Brain microvascular endothelial cell (primary cell): ENCODE results near the gene WDR48.

ENCODE experiments used
- DNase-seq: peaks from one replicate; pipeline ENCODE4 v3.0.0-alpha.2; 2020
- H3K27ac ChIP-seq: fragments of 250-450 bp; sonication (Bioruptor Pico); 2 replicates; pipeline ENCODE4 v1.5.1; 2020; ENCODE audit warnings: mild to moderate bottlenecking, moderate library complexity
- H3K27me3 ChIP-seq: fragments of 250-450 bp; sonication (Bioruptor Pico); replicated peaks from 2 replicates; pipeline ENCODE4 v1.5.1; 2020; ENCODE audit warnings: mild to moderate bottlenecking
- H3K36me3 ChIP-seq: fragments of 250-450 bp; sonication (Bioruptor Pico); replicated peaks from 2 replicates; pipeline ENCODE4 v1.5.1; 2020; ENCODE audit warnings: mild to moderate bottlenecking
- H3K4me3 ChIP-seq: 2 replicates; pipeline ENCODE4 v1.5.1; 2011; ENCODE audit warnings: low read depth, mild to moderate bottlenecking, control low read depth, low read length, moderate library complexity
- in situ Hi-C: cut with HindIII; loops from 2 replicates; pipeline ENCODE4 v1.10.0; 2017; ENCODE audit warnings: low sequenced_read_pairs, low pct_ligation_motif_present
- TF ChIP-seq, protein P1 (sequence below): IDR thresholded peaks from 2 replicates; pipeline ENCODE4 v1.5.1; 2011; ENCODE audit warnings: low read depth, mild to moderate bottlenecking, moderate library complexity, low read length, control low read depth, inconsistent platforms; ENCODE audit errors: missing control alignments

WDR48 gene

DNA sequence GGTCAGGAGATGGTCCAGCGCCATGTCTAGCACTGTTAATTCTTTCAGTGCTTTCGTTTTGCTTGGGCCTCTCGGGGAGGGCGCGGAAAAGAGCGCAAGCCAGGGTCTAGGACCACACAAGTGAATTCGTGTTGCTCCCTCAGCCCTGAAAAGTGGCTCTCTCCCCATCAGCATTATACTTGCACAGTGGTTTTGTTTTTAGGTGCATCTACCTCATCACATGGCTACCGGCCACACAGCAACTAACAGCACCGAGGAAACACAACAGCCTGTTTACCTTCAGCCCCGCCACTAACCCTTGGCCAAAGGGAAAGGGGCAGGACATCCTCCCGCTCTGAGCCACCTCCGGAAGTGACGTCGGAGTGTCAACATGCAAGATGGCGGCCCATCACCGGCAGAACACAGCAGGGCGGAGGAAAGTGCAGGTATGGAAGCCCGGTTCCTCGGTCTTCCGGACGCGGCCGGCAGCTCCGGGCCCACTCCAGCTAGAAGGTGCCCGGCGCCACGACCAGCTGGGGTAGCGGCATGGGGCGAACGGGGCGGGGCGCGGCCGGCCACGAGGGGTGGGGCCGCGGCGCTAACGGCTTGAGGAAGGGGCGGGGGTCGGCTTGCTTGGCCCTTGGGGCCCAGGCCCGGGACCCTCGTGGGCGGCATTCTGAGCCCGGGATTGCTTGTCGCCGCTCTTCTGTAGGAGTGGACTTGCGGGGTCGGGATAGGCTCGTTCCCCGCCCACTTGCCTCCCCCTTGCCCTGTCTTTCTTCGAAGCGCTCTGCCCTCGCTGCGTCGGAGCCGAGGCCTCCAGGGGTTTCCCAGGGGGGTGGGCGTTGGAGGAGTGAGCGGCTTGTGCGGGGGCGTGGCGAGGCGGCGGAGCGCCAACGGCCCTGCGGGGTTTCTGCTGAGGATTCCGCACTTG, at the start of gene WDR48, which contains the start of gene SCN11A:
WDR48 (plus strand) TSS at position 368 of the 913 bp plus-strand sequence; CDS start at position 378, 10 bp downstream.
SCN11A (minus strand) TSS at position 296 of the 913 bp plus-strand sequence. CDS start 101,582 bp downstream, outside the sequence.
- TF ChIP-seq, protein P1, sequence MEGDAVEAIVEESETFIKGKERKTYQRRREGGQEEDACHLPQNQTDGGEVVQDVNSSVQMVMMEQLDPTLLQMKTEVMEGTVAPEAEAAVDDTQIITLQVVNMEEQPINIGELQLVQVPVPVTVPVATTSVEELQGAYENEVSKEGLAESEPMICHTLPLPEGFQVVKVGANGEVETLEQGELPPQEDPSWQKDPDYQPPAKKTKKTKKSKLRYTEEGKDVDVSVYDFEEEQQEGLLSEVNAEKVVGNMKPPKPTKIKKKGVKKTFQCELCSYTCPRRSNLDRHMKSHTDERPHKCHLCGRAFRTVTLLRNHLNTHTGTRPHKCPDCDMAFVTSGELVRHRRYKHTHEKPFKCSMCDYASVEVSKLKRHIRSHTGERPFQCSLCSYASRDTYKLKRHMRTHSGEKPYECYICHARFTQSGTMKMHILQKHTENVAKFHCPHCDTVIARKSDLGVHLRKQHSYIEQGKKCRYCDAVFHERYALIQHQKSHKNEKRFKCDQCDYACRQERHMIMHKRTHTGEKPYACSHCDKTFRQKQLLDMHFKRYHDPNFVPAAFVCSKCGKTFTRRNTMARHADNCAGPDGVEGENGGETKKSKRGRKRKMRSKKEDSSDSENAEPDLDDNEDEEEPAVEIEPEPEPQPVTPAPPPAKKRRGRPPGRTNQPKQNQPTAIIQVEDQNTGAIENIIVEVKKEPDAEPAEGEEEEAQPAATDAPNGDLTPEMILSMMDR: no peak
- Histone ChIP-seq H3K36me3 (no peaks in the 10 kb centered on the region), H3K4me3 (peak within 1 kb of the TSS; percentile 72), H3K27ac (peak within 1 kb of the TSS; percentile 86), H3K27me3 (no peaks in the 10 kb centered on the region)
- peak; percentile 91 for DNase-seq
- in situ Hi-C loops: no loop called here

DNA sequence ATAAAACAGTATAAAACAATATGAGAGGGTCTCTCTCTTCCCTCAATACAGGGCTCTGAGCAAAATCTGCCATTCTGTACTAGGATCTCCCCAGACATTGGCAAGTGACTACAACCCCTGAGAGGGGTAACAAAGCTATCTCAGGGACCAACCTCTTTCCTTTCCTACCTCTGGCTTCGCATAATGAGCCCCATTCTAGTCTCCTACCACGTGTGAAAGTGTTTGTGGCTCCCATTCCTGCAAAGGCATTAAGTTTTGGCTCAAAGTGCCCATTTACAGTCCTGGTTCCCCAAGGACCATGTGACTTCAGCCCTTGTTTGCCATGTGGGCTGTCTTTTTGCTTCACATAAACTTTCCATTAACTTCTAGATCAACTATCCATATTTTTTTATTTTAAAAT, 46.5 kb upstream of the WDR48 start:
- Histone ChIP-seq H3K4me3 (no peak overlapping the region), H3K36me3 (no peaks in the 10 kb centered on the region), H3K27ac (no peak overlapping the region), H3K27me3 (no peaks in the 10 kb centered on the region)
- in situ Hi-C loops: loop anchor here (25.0 kb wide), 1 partner anchor 493 kb away; no protein-coding TSS in a partner anchor
- TF ChIP-seq, protein P1: no peak
- DNase-seq: no peak

DNA sequence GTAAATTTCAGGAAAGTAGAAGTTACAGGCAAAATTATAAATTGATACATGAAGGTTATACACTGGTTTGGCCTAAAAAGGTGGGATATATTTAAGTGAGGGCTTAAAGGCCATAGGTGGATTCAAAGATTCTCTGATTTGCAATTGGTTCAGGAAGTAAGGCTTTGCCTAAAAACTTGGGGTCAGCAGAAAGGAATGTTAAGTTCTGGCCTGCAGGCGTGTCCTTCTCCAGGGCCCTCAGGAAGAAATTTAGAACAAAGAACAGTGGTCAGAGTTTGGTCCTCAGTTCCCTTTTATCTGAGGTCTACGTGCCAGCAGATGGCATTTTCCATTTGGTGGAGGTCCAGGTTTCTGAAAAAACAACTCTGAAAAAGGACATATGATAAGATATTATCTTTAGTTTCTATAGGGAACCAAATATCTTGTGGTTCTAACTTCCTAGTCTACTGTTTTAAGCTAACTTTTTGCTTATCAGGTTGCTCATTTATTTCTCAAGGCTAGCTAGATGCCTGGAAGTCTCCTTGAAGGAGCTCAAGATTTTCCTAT, 40.6 kb upstream of the WDR48 start:
- in situ Hi-C loops: loop anchor here (25.0 kb wide), 1 partner anchor 499 kb away; no protein-coding TSS in a partner anchor
- H3K36me3 ChIP-seq: no peaks in the 10 kb centered on the region
- TF ChIP-seq, protein P1: no peak
- no peaks in the 10 kb centered on the region for H3K27me3 ChIP-seq
- no peak overlapping the region for H3K4me3 ChIP-seq
- H3K27ac ChIP-seq: no peak overlapping the region
- no peak for DNase-seq

DNA sequence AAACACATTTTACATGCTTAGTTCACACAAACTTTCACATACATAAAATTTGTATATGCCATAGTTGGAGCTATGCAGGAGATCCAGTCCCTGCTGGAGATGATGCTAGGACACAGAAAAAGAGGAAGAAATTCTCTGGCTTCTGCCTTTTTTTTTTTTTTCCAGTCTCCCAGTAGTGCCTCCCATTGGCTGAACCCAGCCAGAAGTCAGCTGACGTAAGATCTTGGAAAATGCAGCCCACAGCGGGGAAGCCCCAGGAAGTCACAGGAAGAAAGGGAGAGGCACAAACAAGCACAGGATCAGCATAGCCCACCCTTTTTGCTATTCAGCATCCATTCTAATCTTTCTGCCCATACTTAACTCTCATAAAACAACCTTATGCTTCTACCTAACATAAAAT, 38.5 kb upstream of the WDR48 start:
- DNase-seq: peak; percentile 25
- Histone ChIP-seq H3K27me3 (no peaks in the 10 kb centered on the region), H3K36me3 (no peaks in the 10 kb centered on the region), H3K4me3 (no peak overlapping the region), H3K27ac (no peak overlapping the region)
- TF ChIP-seq, protein P1: no peak
- in situ Hi-C loops: loop anchor here (25.0 kb wide), 1 partner anchor 501 kb away; no protein-coding TSS in a partner anchor

DNA sequence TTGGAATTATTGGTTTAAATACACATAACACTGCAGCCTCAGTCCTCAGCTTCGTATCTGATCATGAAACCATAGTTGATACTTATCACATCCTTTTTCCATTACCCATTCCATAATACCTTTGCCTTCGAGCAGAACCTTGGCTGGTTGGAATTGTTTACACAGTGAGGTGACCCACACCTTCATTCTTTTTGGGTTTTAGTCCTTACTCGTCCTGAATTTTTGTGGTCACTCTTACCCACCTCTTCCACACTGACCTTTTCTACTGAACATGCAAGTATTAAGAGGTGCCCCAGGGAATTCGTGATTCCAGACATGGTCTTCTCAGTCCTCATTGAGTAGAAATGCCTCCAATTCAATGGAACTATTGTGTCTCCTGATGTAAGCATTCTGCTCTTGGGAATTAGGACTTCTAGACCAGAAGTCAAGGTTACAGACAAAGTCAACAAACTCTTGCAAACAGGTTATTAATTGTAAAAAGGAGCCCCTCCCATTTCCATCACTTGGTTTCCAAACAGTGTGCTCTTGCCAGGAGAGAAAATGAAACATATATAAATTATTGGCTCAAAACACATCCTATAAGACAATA, 37.8 kb upstream of the WDR48 start:
- in situ Hi-C loops: loop anchor here (25.0 kb wide), 1 partner anchor 502 kb away; no protein-coding TSS in a partner anchor

More for the DNA sequence above, 37.8 kb upstream of the WDR48 start:
- Histone ChIP-seq H3K27ac (no peak overlapping the region), H3K4me3 (no peak overlapping the region), H3K36me3 (no peaks in the 10 kb centered on the region), H3K27me3 (no peaks in the 10 kb centered on the region)
- TF ChIP-seq, protein P1: no peak
- no peak for DNase-seq
